SK-N-SH treated with all-trans-retinoic acid at 6 μM for 48 hours (cell line): ENCODE results near the gene SPOCK1.

Source experiments
- ARNTL ChIP-seq: fragments of 450-650 bp; formaldehyde crosslinking; IDR thresholded peaks from 2 replicates; pipeline ENCODE4 v1.5.0; 2020; ENCODE audit warnings: low read depth, mild to moderate bottlenecking, moderate library complexity, borderline replicate concordance
- BACH2 ChIP-seq: fragments of 250-450 bp; sonication (Bioruptor Pico); IDR thresholded peaks from 2 replicates; pipeline ENCODE4 v1.9.0; 2021; ENCODE audit warnings: mild to moderate bottlenecking, borderline replicate concordance
- GLIS3 ChIP-seq: fragments of 250-450 bp; sonication (Bioruptor Pico); IDR thresholded peaks from 2 replicates; pipeline ENCODE4 v1.5.0; 2020; ENCODE audit warnings: mild to moderate bottlenecking, moderate library complexity
- RARB ChIP-seq: fragments of 250-450 bp; sonication (Bioruptor Pico); IDR thresholded peaks from 2 replicates; pipeline ENCODE4 v1.8.0; 2021; ENCODE audit warnings: mild to moderate bottlenecking, moderate library complexity
- ZC3H10 ChIP-seq: fragments of 250-450 bp; sonication (Bioruptor Pico); IDR thresholded peaks from 2 replicates; pipeline ENCODE4 v1.5.1; 2021; ENCODE audit warnings: mild to moderate bottlenecking, moderate library complexity
- ZNF565 ChIP-seq: fragments of 450-650 bp; formaldehyde crosslinking; conservative IDR thresholded peaks from 2 replicates; pipeline ENCODE4 v1.5.0; 2020; ENCODE audit warnings: low read depth, mild to moderate bottlenecking, moderate library complexity
- ZNF8 ChIP-seq: fragments of 450-650 bp; formaldehyde crosslinking; IDR thresholded peaks from 2 replicates; pipeline ENCODE4 v1.5.0; 2020; ENCODE audit warnings: mild to moderate bottlenecking, moderate library complexity

DNA sequence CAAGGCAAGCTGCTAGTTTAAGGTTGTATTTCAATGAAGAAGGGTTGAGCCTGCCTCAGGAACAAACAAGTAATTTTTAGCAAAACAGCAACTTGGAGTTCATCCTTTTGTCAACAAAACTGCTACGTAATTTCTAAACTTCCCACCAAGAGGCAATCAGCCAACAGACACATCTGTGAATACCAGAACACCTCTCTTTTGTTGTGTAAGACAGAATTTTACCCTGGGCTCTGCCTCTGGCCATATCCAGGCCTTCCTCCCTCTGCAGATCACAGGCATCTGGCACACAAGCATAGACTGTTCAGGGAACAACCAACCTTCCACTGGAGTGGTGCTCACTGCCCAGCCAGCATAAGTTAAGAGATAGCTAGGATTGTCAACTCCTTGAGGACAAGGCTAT lies 409.0 kb downstream of the SPOCK1 start:
- TF ChIP-seq RARB (CRISPR knock-in tag), result no peak
- TF ChIP-seq ZNF565, result no peak
- no peak for TF ChIP-seq GLIS3 (CRISPR knock-in tag)
- no peak for TF ChIP-seq ZC3H10 (CRISPR knock-in tag)
- TF ChIP-seq BACH2 (CRISPR knock-in tag), result no peak
- no peak for TF ChIP-seq ZNF8
- no peak for TF ChIP-seq ARNTL (CRISPR knock-in tag)
